IMR-90 (cell line): ENCODE results near the gene FOXI1. TPM values are rescaled to one million over a fixed set of nuclear protein-coding genes. Genes with fewer than 3 reads are reported as not detected.

Experiments
- ATAC-seq: fragments of 200-7000 bp; cut with Tn5 transposase; 2 replicates; pipeline ENCODE4 v1.9.1; 2020; ENCODE audit warnings: low read depth, mild to moderate bottlenecking, moderate library complexity
- BruUV-seq: library from RNA; stranded (reverse); fragments of 400-500 nt; replicated peaks from 2 replicates; lab custom pipeline; 2021; lab: Mats Ljungman, UMichigan
- CTCF ChIA-PET: fragments of 300-600 bp; formaldehyde crosslinking; extraction: SDS; loops from one replicate; lab custom pipeline; 2021; ENCODE audit warnings: antibody characterized with exemption; lab: Yijun Ruan, JAX
- POLR2A ChIA-PET: fragments of 300-600 bp; sonication (Branson Sonifier 250); formaldehyde crosslinking; loops from one replicate; lab custom pipeline; 2022; ENCODE audit warnings: antibody characterized with exemption; ENCODE audit not compliant: unreplicated experiment; lab: Charles Lee
- DNase-seq: peaks from one replicate; pipeline ENCODE4 v3.0.0; 2013
- H2AFZ ChIP-seq: replicated peaks from 2 replicates; pipeline ENCODE3; 2013; ENCODE audit warnings: low read length, mild to moderate bottlenecking; ENCODE audit not compliant: poor library complexity
- H2AK5ac ChIP-seq: 2 replicates; pipeline ENCODE4 v1.6.1; 2013; ENCODE audit warnings: low read depth, low read length, inconsistent platforms
- H2AK9ac ChIP-seq: replicated peaks from 2 replicates; pipeline ENCODE3; 2013; ENCODE audit warnings: mild to moderate bottlenecking, low read depth, low read length, moderate library complexity; ENCODE audit not compliant: poor library complexity
- H2BK120ac ChIP-seq: 2 replicates; pipeline ENCODE4 v1.6.1; 2013; ENCODE audit warnings: low read depth, low read length, inconsistent platforms
- H2BK15ac ChIP-seq: 3 replicates; pipeline ENCODE4 v1.6.1; 2013; ENCODE audit warnings: low read depth, low read length, inconsistent platforms
- H2BK20ac ChIP-seq: 2 replicates; pipeline ENCODE4 v1.6.1; 2013; ENCODE audit warnings: low read depth, mild to moderate bottlenecking, inconsistent platforms, low read length, moderate library complexity
- H2BK5ac ChIP-seq: 2 replicates; pipeline ENCODE4 v1.6.1; 2013; ENCODE audit warnings: mild to moderate bottlenecking, low read depth, low read length, inconsistent platforms; ENCODE audit not compliant: poor library complexity, severe bottlenecking
- H3K14ac ChIP-seq: replicated peaks from 2 replicates; pipeline ENCODE4 v1.6.1; 2013; ENCODE audit warnings: low read depth, low read length, inconsistent platforms
- H3K18ac ChIP-seq: 2 replicates; pipeline ENCODE4 v1.6.1; 2013; ENCODE audit warnings: low read depth, low read length, control low read depth
- H3K23ac ChIP-seq: 2 replicates; pipeline ENCODE4 v1.6.1; 2013; ENCODE audit warnings: low read depth, low read length, inconsistent platforms
- H3K27ac ChIP-seq: 2 replicates; pipeline ENCODE4 v1.5.1; 2013; ENCODE audit warnings: mild to moderate bottlenecking, control low read depth, low read length; ENCODE audit not compliant: insufficient read depth
- H3K27me3 ChIP-seq: 2 replicates; pipeline ENCODE4 v1.6.1; 2013; ENCODE audit warnings: low read length; ENCODE audit not compliant: control insufficient read depth, insufficient read depth
- H3K36me3 ChIP-seq: 2 replicates; pipeline ENCODE4 v1.6.1; 2013; ENCODE audit warnings: low read length, mixed read lengths; ENCODE audit not compliant: control insufficient read depth, insufficient read depth
- H3K4ac ChIP-seq: 2 replicates; pipeline ENCODE4 v1.6.1; 2013; ENCODE audit warnings: low read depth, low read length, inconsistent platforms
- H3K4me1 ChIP-seq: 2 replicates; pipeline ENCODE4 v1.6.1; 2013; ENCODE audit warnings: low read length, mixed read lengths; ENCODE audit not compliant: control insufficient read depth, insufficient read depth
- H3K4me2 ChIP-seq: 2 replicates; pipeline ENCODE4 v1.6.1; 2013; ENCODE audit warnings: low read depth, mild to moderate bottlenecking, control low read depth, low read length, moderate library complexity
- H3K4me3 ChIP-seq: 2 replicates; pipeline ENCODE4 v1.5.1; 2013; ENCODE audit warnings: low read depth, mild to moderate bottlenecking, control low read depth, low read length, moderate library complexity; ENCODE audit not compliant: insufficient read depth
- H3K56ac ChIP-seq: 2 replicates; pipeline ENCODE4 v1.6.1; 2013; ENCODE audit warnings: low read length, inconsistent platforms; ENCODE audit not compliant: insufficient read depth; ENCODE audit errors: extremely low read depth
- H3K79me1 ChIP-seq, 2 experiments: 2 replicates each; pipeline ENCODE4 v1.6.1; 2013; ENCODE audit warnings: low read length in 2 of 2, inconsistent platforms in 1 of 2, low read depth in 1 of 2
- H3K9ac ChIP-seq: 2 replicates; pipeline ENCODE4 v1.6.1; 2013; ENCODE audit warnings: low read depth, low read length, control low read depth
- H3K9me1 ChIP-seq: 2 replicates; pipeline ENCODE4 v1.6.1; 2013; ENCODE audit warnings: low read length, inconsistent platforms; ENCODE audit not compliant: insufficient read depth
- H3K9me3 ChIP-seq: 2 replicates; pipeline ENCODE4 v1.6.1; 2013; ENCODE audit warnings: low read length; ENCODE audit not compliant: control insufficient read depth, insufficient read depth
- H4K20me1 ChIP-seq: 2 replicates; pipeline ENCODE4 v1.6.1; 2013; ENCODE audit warnings: low read length, inconsistent platforms; ENCODE audit not compliant: insufficient read depth
- H4K5ac ChIP-seq: 2 replicates; pipeline ENCODE4 v1.6.1; 2013; ENCODE audit warnings: mild to moderate bottlenecking, low read depth, low read length, control low read depth
- H4K8ac ChIP-seq, 2 experiments: 2 replicates each; pipeline ENCODE4 v1.6.1; 2013; ENCODE audit warnings: low read depth in 2 of 2, low read length in 2 of 2, control low read depth in 1 of 2, inconsistent platforms in 1 of 2
- H4K91ac ChIP-seq: 2 replicates; pipeline ENCODE4 v1.6.1; 2013; ENCODE audit warnings: low read depth, low read length, inconsistent platforms; ENCODE audit not compliant: insufficient read depth
- BHLHE40 ChIP-seq: fragments of 150-350 bp; IDR thresholded peaks from 2 replicates; pipeline ENCODE4 v1.6.1; 2016; ENCODE audit warnings: mild to moderate bottlenecking, low read depth, low read length
- CHD1 ChIP-seq: IDR thresholded peaks from 2 replicates; pipeline ENCODE4 v1.6.1; 2012; ENCODE audit warnings: low read depth, low read length, improper control_type of control experiment
- FOS ChIP-seq: fragments of 150-350 bp; IDR thresholded peaks from 2 replicates; pipeline ENCODE4 v1.6.1; 2016; ENCODE audit warnings: low read depth, low read length
- MAFK ChIP-seq: IDR thresholded peaks from 2 replicates; pipeline ENCODE4 v1.6.1; 2012; ENCODE audit warnings: low read depth, low read length, improper control_type of control experiment
- MAZ ChIP-seq: IDR thresholded peaks from 2 replicates; pipeline ENCODE4 v1.6.1; 2012; ENCODE audit warnings: low read depth, mild to moderate bottlenecking, low read length, improper control_type of control experiment, moderate library complexity, borderline replicate concordance
- MXI1 ChIP-seq: IDR thresholded peaks from 2 replicates; pipeline ENCODE4 v1.6.1; 2012; ENCODE audit warnings: low read depth, mild to moderate bottlenecking, low read length, moderate library complexity, borderline replicate concordance
- NFE2L2 ChIP-seq: fragments of 150-350 bp; IDR thresholded peaks from 2 replicates; pipeline ENCODE4 v1.6.1; 2016; ENCODE audit warnings: low read depth, mild to moderate bottlenecking, low read length
- POLR2A ChIP-seq: IDR thresholded peaks from 2 replicates; pipeline ENCODE4 v1.6.1; 2012; ENCODE audit warnings: mild to moderate bottlenecking, low read depth, low read length
- RAD21 ChIP-seq: IDR thresholded peaks from 2 replicates; pipeline ENCODE4 v1.6.1; 2012; ENCODE audit warnings: low read length, improper control_type of control experiment
- RCOR1 ChIP-seq: IDR thresholded peaks from 2 replicates; pipeline ENCODE4 v1.6.1; 2012; ENCODE audit warnings: mild to moderate bottlenecking, low read length, improper control_type of control experiment; ENCODE audit not compliant: insufficient replicate concordance
- USF2 ChIP-seq: fragments of 150-350 bp; IDR thresholded peaks from 2 replicates; pipeline ENCODE4 v1.6.1; 2017; ENCODE audit warnings: mild to moderate bottlenecking, antibody characterized with exemption, low read length, low read depth
- dilution Hi-C: fragments of 300-500 bp; cut with HindIII; formaldehyde crosslinking; loops from one replicate; pipeline ENCODE4 v1.14.3; 2018; ENCODE audit warnings: low sequenced_read_pairs; ENCODE audit not compliant: unreplicated experiment
- in situ Hi-C: fragments of 300-500 bp; cut with MboI; formaldehyde crosslinking; loops from 3 replicates; pipeline ENCODE4 v1.14.3; 2019; ENCODE audit warnings: low sequenced_read_pairs, inconsistent platforms, mixed read lengths
- intact Hi-C: fragments of 100-400 bp; cut with micrococcal nuclease; formaldehyde crosslinking; loops from 2 replicates; pipeline ENCODE4 v1.10.0; 2022
- polyA plus RNA-seq, 3 experiments: library from polyadenylated mRNA; depleted of rRNA; stranded (reverse); fragments of >200 nt; gene quantifications; 2 replicates each; pipeline ENCODE4 v1.2.3, GENCODE V29; 2012; ENCODE audit warnings: low replicate concordance in 1 of 3
- total RNA-seq: library from RNA; depleted of rRNA; stranded (reverse); fragments of >200 nt; gene quantifications from 2 replicates; pipeline ENCODE4 v1.2.3, GENCODE V29; 2012

Gene FOXI1
- total and polyA plus RNA-seq, 2 of the 4 experiments (the other 2 are of a cell fraction): not detected

GRCh38 chr5:170076739-170077138 is 29.0 kb upstream of the FOXI1 start:
- no peaks in the 10 kb centered on the region for H3K36me3 ChIP-seq
- no peak overlapping the region for H3K4ac ChIP-seq
- no peak overlapping the region for H2BK20ac ChIP-seq
- H4K5ac ChIP-seq: no peak overlapping the region
- H4K20me1 ChIP-seq: no peaks in the 10 kb centered on the region
- H3K9ac ChIP-seq: no peak overlapping the region
- H3K79me1 ChIP-seq: no peaks in the 10 kb centered on the region
- no peak overlapping the region for H3K4me3 ChIP-seq
- H3K56ac ChIP-seq: no peak overlapping the region
- H4K91ac ChIP-seq: no peak overlapping the region
- POLR2A ChIA-PET: no interaction called here
- ATAC-seq (no peak), DNase-seq (no peak)
- H3K4me2 ChIP-seq: no peak overlapping the region
- H3K9me1 ChIP-seq: no peaks in the 10 kb centered on the region
- H2BK5ac ChIP-seq: no peak overlapping the region
- TF ChIP-seq NFE2L2 (no peak), MAFK (no peak), RCOR1 (no peak), POLR2A (no peak), FOS (no peak), MXI1 (no peak), CHD1 (no peak), USF2 (no peak), BHLHE40 (no peak), RAD21 (no peak), MAZ (no peak)
- H2BK15ac ChIP-seq: no peak overlapping the region
- H4K8ac ChIP-seq: no peak overlapping the region
- intact Hi-C loops: loop anchor here (10.0 kb wide), 1 partner anchor 1092 kb away; no protein-coding TSS in a partner anchor
- H2BK120ac ChIP-seq: no peak overlapping the region
- H3K4me1 ChIP-seq: no peaks in the 10 kb centered on the region
- H2AK5ac ChIP-seq: no peak overlapping the region
- peaks cover 2% of the 10 kb centered on the region for H3K27me3 ChIP-seq
- no peak overlapping the region for H3K14ac ChIP-seq
- no peaks in the 10 kb centered on the region for H3K9me3 ChIP-seq
- H2AK9ac ChIP-seq: no peak overlapping the region
- in situ Hi-C loops: no loop called here
- BruUV-seq: no TSS peak
- no peak overlapping the region for H3K27ac ChIP-seq
- H3K18ac ChIP-seq: no peak overlapping the region
- no peak overlapping the region for H3K23ac ChIP-seq
- CTCF ChIA-PET: interaction anchor here (0.6 kb wide), 1 partner anchor 8 kb away, joined by 3 read pairs; no protein-coding TSS in a partner anchor
- dilution Hi-C loops: no loop called here
- H2AFZ ChIP-seq: no peak overlapping the region
